ENCODE measurements around the gene GPRC5A. TPM values are rescaled to one million over a fixed set of nuclear protein-coding genes. Genes with fewer than 3 reads are reported as not detected.

GPRC5A gene
- total RNA-seq, 2 donors from 2014 or later, result 0.15 to 1.0 TPM

- Mint-ChIP-seq H3K9me3 (no peaks in the 10 kb centered on the region), H3K4me3 (no peak overlapping the region), H3K27me3 (ENCODE audit: insufficient read depth) (no peaks in the 10 kb centered on the region), H3K27ac (no peak overlapping the region), H3K36me3 (ENCODE audit: low read depth) (peaks cover 4% of the 10 kb centered on the region), H3K4me1 (no peaks in the 10 kb centered on the region)
- Histone ChIP-seq H3K4me1 (ENCODE audit: control insufficient read depth, insufficient read depth, low read length) (no peaks in the 10 kb centered on the region), H3K4me3 (ENCODE audit: low read length) (no peak overlapping the region), H3K9ac (ENCODE audit: extremely low read depth, low read length, poor library complexity, severe bottlenecking) (no peak overlapping the region), H3K9me3 (ENCODE audit: control insufficient read depth, low read length) (no peaks in the 10 kb centered on the region), H3K27me3 (ENCODE audit: control insufficient read depth, insufficient read depth, low read length, poor library complexity, severe bottlenecking) (no peaks in the 10 kb centered on the region), H3K36me3 (ENCODE audit: control insufficient read depth, insufficient read depth, low read length) (no peaks in the 10 kb centered on the region), H3K27ac (ENCODE audit: low read depth, low read length) (no peak overlapping the region)
- TF ChIP-seq CTCF (conservative IDR thresholded peaks at IDR 0.05), result no peak
- no peak for DNase-seq
- WGBS, 2 experiments (ENCODE audit: insufficient coverage in 1 of 2, insufficient read length in 1 of 2), result 89 to 90% methylated on average over 5 to 8 of the region's 8 CpGs
Measured at GRCh38 chr12:12943586-12944260, 52.4 kb downstream of the GPRC5A start.

GRCh38 chr12:12945591-12945990 lies 54.2 kb downstream of the GPRC5A start:
- DNase-seq, result no peak
- Histone ChIP-seq H3K27me3 (ENCODE audit: control insufficient read depth, insufficient read depth, low read length, poor library complexity, severe bottlenecking) (no peaks in the 10 kb centered on the region), H3K9me3 (ENCODE audit: control insufficient read depth, low read length) (no peaks in the 10 kb centered on the region), H3K4me3 (ENCODE audit: low read length) (no peak overlapping the region), H3K36me3 (ENCODE audit: control insufficient read depth, insufficient read depth, low read length) (peaks cover 16% of the 10 kb centered on the region), H3K4me1 (ENCODE audit: control insufficient read depth, insufficient read depth, low read length) (no peaks in the 10 kb centered on the region), H3K9ac (ENCODE audit: extremely low read depth, low read length, poor library complexity, severe bottlenecking) (no peak overlapping the region), H3K27ac (ENCODE audit: low read depth, low read length) (no peak overlapping the region)
- TF ChIP-seq CTCF (conservative IDR thresholded peaks at IDR 0.05), result no peak
- H3K27me3 Mint-ChIP-seq (ENCODE audit: insufficient read depth), result no peaks in the 10 kb centered on the region
- H3K9me3 Mint-ChIP-seq, result no peaks in the 10 kb centered on the region
- no peak overlapping the region for H3K27ac Mint-ChIP-seq
- H3K4me3 Mint-ChIP-seq, result no peak overlapping the region
- H3K4me1 Mint-ChIP-seq, result no peaks in the 10 kb centered on the region
- peaks cover 15% of the 10 kb centered on the region for H3K36me3 Mint-ChIP-seq (ENCODE audit: low read depth)

GRCh38 chr12:12946686-12947355 lies 55.5 kb downstream of the GPRC5A start:
- 95 to 96% methylated on average over 6 to 7 of the region's 7 CpGs for whole genome bisulfite sequencing, 2 experiments (ENCODE audit: insufficient coverage in 1 of 2, insufficient read length in 1 of 2)
- Mint-ChIP-seq H3K36me3 (ENCODE audit: low read depth) (peaks cover 15% of the 10 kb centered on the region), H3K4me1 (no peaks in the 10 kb centered on the region), H3K4me3 (no peak overlapping the region), H3K9me3 (no peaks in the 10 kb centered on the region), H3K27ac (no peak overlapping the region), H3K27me3 (ENCODE audit: insufficient read depth) (peaks cover 2% of the 10 kb centered on the region)
- peaks cover 16% of the 10 kb centered on the region for H3K36me3 ChIP-seq (ENCODE audit: control insufficient read depth, insufficient read depth, low read length)
- H3K9me3 ChIP-seq (ENCODE audit: control insufficient read depth, low read length), result no peaks in the 10 kb centered on the region
- DNase-seq, result no peak
- no peak overlapping the region for H3K9ac ChIP-seq (ENCODE audit: extremely low read depth, low read length, poor library complexity, severe bottlenecking)
- H3K27ac ChIP-seq (ENCODE audit: low read depth, low read length), result no peak overlapping the region
- H3K4me3 ChIP-seq (ENCODE audit: low read length), result no peak overlapping the region
- H3K27me3 ChIP-seq (ENCODE audit: control insufficient read depth, insufficient read depth, low read length, poor library complexity, severe bottlenecking), result no peaks in the 10 kb centered on the region
- no peak for TF ChIP-seq CTCF (conservative IDR thresholded peaks at IDR 0.05)
- no peaks in the 10 kb centered on the region for H3K4me1 ChIP-seq (ENCODE audit: control insufficient read depth, insufficient read depth, low read length)
